ENCODE results near the gene GPR183.

DNA sequence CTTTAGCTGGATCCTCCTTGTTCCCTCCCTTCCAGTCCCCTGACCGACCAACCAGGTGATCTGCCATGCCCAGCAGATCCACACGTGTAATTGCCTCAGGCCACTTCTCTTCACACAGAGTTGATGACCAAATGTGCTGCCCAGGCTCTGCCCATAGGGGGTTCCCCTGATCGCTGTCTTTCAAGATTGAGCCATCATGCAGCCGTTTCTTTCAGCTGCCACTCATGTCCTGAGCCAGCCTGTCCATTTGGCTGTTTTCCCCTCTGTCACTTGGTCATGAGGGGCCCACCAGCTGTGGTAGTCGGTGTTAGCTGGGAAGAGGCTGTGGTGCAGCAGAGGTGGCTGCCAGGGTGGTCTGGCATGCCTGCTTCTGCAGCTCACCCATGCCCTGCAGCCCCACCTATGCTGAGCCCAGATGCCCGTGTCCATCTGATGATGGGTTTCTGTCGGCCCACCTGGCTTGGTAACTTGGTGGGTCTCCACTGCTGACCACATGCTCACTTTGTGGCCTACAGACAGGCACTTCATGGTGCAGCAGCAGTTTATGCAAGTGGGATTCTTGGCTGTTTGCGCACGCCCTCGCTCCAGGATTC, 35.6 kb upstream of the GPR183 start:
- TF ChIP-seq, protein P1, sequence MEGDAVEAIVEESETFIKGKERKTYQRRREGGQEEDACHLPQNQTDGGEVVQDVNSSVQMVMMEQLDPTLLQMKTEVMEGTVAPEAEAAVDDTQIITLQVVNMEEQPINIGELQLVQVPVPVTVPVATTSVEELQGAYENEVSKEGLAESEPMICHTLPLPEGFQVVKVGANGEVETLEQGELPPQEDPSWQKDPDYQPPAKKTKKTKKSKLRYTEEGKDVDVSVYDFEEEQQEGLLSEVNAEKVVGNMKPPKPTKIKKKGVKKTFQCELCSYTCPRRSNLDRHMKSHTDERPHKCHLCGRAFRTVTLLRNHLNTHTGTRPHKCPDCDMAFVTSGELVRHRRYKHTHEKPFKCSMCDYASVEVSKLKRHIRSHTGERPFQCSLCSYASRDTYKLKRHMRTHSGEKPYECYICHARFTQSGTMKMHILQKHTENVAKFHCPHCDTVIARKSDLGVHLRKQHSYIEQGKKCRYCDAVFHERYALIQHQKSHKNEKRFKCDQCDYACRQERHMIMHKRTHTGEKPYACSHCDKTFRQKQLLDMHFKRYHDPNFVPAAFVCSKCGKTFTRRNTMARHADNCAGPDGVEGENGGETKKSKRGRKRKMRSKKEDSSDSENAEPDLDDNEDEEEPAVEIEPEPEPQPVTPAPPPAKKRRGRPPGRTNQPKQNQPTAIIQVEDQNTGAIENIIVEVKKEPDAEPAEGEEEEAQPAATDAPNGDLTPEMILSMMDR (conservative IDR thresholded peaks at IDR 0.05; ENCODE audit: low read length) = no peak
- no peak for TF ChIP-seq EZH2phosphoT487 (IDR thresholded peaks at IDR 0.05; ENCODE audit: borderline replicate concordance)

Measured in Loucy (cell line).